Uterus (tissue), 4 donors: ENCODE measurements around the gene RFX3. TPM values are rescaled to one million over a fixed set of nuclear protein-coding genes. Genes with fewer than 3 reads are reported as not detected.

Experiments
- DNase-seq, 2 donors: peaks; one replicate each; pipeline ENCODE4 v3.0.0-alpha.2; 2019 to 2020
- H3K27ac ChIP-seq, 2 donors: fragments of 200-600 bp; sonication (generic); 1 replicate in 1 of 2; 2 replicates in 1 of 2; pipeline ENCODE4 v1.5.1; 2016 to 2018
- H3K27me3 ChIP-seq, 2 donors: fragments of 200-600 bp; sonication (generic); one replicate each; pipeline ENCODE4 v1.5.1; 2018 to 2019; ENCODE audit warnings: control low read depth in 1 of 2
- H3K36me3 ChIP-seq, 2 donors: fragments of 200-600 bp; sonication (generic); one replicate each; pipeline ENCODE4 v1.5.1; 2019; ENCODE audit warnings: control low read depth in 1 of 2
- H3K4me1 ChIP-seq, 2 donors: fragments of 200-600 bp; sonication (generic); one replicate each; pipeline ENCODE4 v1.5.1; 2018 to 2019; ENCODE audit warnings: control low read depth in 1 of 2
- H3K4me3 ChIP-seq, 2 donors: fragments of 200-600 bp; sonication (generic); 1 replicate in 1 of 2; 2 replicates in 1 of 2; pipeline ENCODE4 v1.5.1; 2018 to 2019; ENCODE audit warnings: mild to moderate bottlenecking in 1 of 2
- H3K9me3 ChIP-seq, 2 donors: fragments of 200-600 bp; sonication (generic); one replicate each; pipeline ENCODE4 v1.5.1; 2019; ENCODE audit warnings: control low read depth in 1 of 2
- CTCF ChIP-seq, 4 experiments: fragments of 200-600 bp in 2 of 4; fragments of 450-650 bp in 2 of 4; sonication (generic) in 2 of 4; IDR thresholded peaks; one replicate each; pipeline ENCODE4 v1.5.1; 2016 to 2019; ENCODE audit warnings: antibody characterized with exemption in 4 of 4, mild to moderate bottlenecking in 2 of 4, moderate library complexity in 1 of 4
- POLR2A ChIP-seq, 2 donors: fragments of 450-650 bp; IDR thresholded peaks; one replicate each; pipeline ENCODE4 v1.6.1; 2016; ENCODE audit warnings: antibody characterized with exemption in 2 of 2, mild to moderate bottlenecking in 1 of 2, moderate library complexity in 1 of 2
- intact Hi-C: fragments of 100-400 bp; cut with DNase I; formaldehyde crosslinking; loops from one replicate; pipeline ENCODE4 v1.15.1; 2023; ENCODE audit warnings: low total_unique reads
- total RNA-seq, 4 donors: library from RNA; depleted of rRNA in 3 of 4; stranded (reverse); fragments of >200 nt in 3 of 4; gene quantifications; one replicate each; pipeline versions ENCODE4 v1.1.0 to v1.2.4, GENCODE V29; 2014 to 2023
- donor health status: DM: yes; HTN: yes; CAD: no.

The RFX3 gene
- total RNA-seq, 4 donors from 2014 or later, result 8.5 to 43.3 (median 21.9) TPM

- Histone ChIP-seq H3K4me1 (no peaks in the 10 kb centered on the region), H3K9me3 (no peaks in the 10 kb centered on the region), H3K27me3 (no peaks in the 10 kb centered on the region), H3K36me3 (no peaks in the 10 kb centered on the region), H3K27ac (no peak overlapping the region), H3K4me3 (no peak overlapping the region)
- TF ChIP-seq POLR2A (IDR thresholded peaks at IDR 0.05) (no peak), CTCF (IDR thresholded peaks at IDR 0.05) (no peak)
- intact Hi-C loops, result no loop called here
- DNase-seq, result no peak
Observed at GRCh38 chr9:3189113-3189861, 336.5 kb downstream of the RFX3 start.

GRCh38 chr9:3186751-3187150, 339.1 kb downstream of the RFX3 start:
- Histone ChIP-seq H3K36me3 (no peaks in the 10 kb centered on the region), H3K9me3 (no peaks in the 10 kb centered on the region), H3K4me3 (no peak overlapping the region), H3K27ac (no peak overlapping the region), H3K27me3 (no peaks in the 10 kb centered on the region), H3K4me1 (no peaks in the 10 kb centered on the region)
- intact Hi-C loops, result no loop called here
- no peak for DNase-seq
- TF ChIP-seq POLR2A (IDR thresholded peaks at IDR 0.05) (no peak), CTCF (IDR thresholded peaks at IDR 0.05) (no peak)

- H3K4me1 ChIP-seq, result no peaks in the 10 kb centered on the region
- no peaks in the 10 kb centered on the region for H3K27me3 ChIP-seq
- TF ChIP-seq POLR2A (IDR thresholded peaks at IDR 0.05) (no peak), CTCF (IDR thresholded peaks at IDR 0.05) (peak in 1 of 4 experiments; percentile 14)
- H3K4me3 ChIP-seq, result no peak overlapping the region
- no peaks in the 10 kb centered on the region for H3K9me3 ChIP-seq
- no peak overlapping the region for H3K27ac ChIP-seq
- no peak for DNase-seq
- intact Hi-C loops, result no loop called here
- H3K36me3 ChIP-seq, result no peaks in the 10 kb centered on the region
Observed at GRCh38 chr9:3181049-3181953, 344.5 kb downstream of the RFX3 start.

GRCh38 chr9:3180696-3181048, 345.1 kb downstream of the RFX3 start:
- Histone ChIP-seq H3K36me3 (no peaks in the 10 kb centered on the region), H3K27me3 (no peaks in the 10 kb centered on the region), H3K4me1 (no peaks in the 10 kb centered on the region), H3K4me3 (no peak overlapping the region), H3K9me3 (no peaks in the 10 kb centered on the region), H3K27ac (no peak overlapping the region)
- TF ChIP-seq POLR2A (IDR thresholded peaks at IDR 0.05) (no peak), CTCF (IDR thresholded peaks at IDR 0.05) (no peak)
- intact Hi-C loops, result no loop called here
- no peak for DNase-seq

- Histone ChIP-seq H3K9me3 (no peaks in the 10 kb centered on the region), H3K36me3 (no peaks in the 10 kb centered on the region), H3K4me3 (no peak overlapping the region), H3K27ac (no peak overlapping the region), H3K4me1 (no peaks in the 10 kb centered on the region), H3K27me3 (no peaks in the 10 kb centered on the region)
- no peak for TF ChIP-seq CTCF (IDR thresholded peaks at IDR 0.05)
- TF ChIP-seq POLR2A (IDR thresholded peaks at IDR 0.05), result no peak
- DNase-seq, result no peak
- intact Hi-C loops, result no loop called here
Observed at GRCh38 chr9:3179711-3180110, 346.1 kb downstream of the RFX3 start.
